NCI-H146 (cell line): ENCODE measurements around the gene MORN2.
A peak's percentile ranks its signal among the peaks of the same experiment; 100 is the strongest.
"Not testable (repeated sequence)": the region's sequence is repeated elsewhere in the genome, so short reads cannot be mapped to it uniquely, and the experiment has no call there.

ENCODE experiments used
- DNase-seq: peaks from one replicate; lab custom pipeline; 2025; lab: John Stamatoyannopoulos, UW

MORN2 gene

GRCh38 chr2:38875576-38876367 lies at the start of gene MORN2, which contains the start of gene DHX57:
Gene MORN2, plus strand, starts transcription at chr2:38875976.
Gene DHX57, minus strand, starts transcription at chr2:38875934. Its CDS starts 7,529 bp downstream, at chr2:38868405.
- peak; percentile 85 for DNase-seq

GRCh38 chr2:38827539-38828145 lies 48.1 kb upstream of the MORN2 start:
- not testable (repeated sequence) for DNase-seq

- DNase-seq, result no peak
Observed at GRCh38 chr2:38828460-38828859, 47.3 kb upstream of the MORN2 start.

- DNase-seq, result no peak
Observed at GRCh38 chr2:38829971-38830370, 45.8 kb upstream of the MORN2 start.

- no peak for DNase-seq
Observed at GRCh38 chr2:38830526-38831159, 45.1 kb upstream of the MORN2 start.

- DNase-seq, result peak; percentile 28
Observed at GRCh38 chr2:38835015-38835601, 40.7 kb upstream of the MORN2 start.

- no peak for DNase-seq
Observed at GRCh38 chr2:38835990-38836389, 39.8 kb upstream of the MORN2 start.

GRCh38 chr2:38836791-38837190 lies 39.0 kb upstream of the MORN2 start:
- no peak for DNase-seq

GRCh38 chr2:38850045-38850444 lies 25.7 kb upstream of the MORN2 start:
- DNase-seq, result no peak

- DNase-seq, result no peak
Observed at GRCh38 chr2:38856165-38856564, 19.6 kb upstream of the MORN2 start.

- DNase-seq, result no peak
Observed at GRCh38 chr2:38862476-38862875, 13.3 kb upstream of the MORN2 start.

- no peak for DNase-seq
Observed at GRCh38 chr2:38863061-38863695, 12.6 kb upstream of the MORN2 start.

GRCh38 chr2:38866773-38867443 lies 8.9 kb upstream of the MORN2 start:
- DNase-seq, result no peak

GRCh38 chr2:38871432-38871831 lies 4.3 kb upstream of the MORN2 start:
- DNase-seq, result no peak

GRCh38 chr2:38873763-38874162 lies 2.0 kb upstream of the MORN2 start:
- no peak for DNase-seq

GRCh38 chr2:38875227-38875575 lies 575 bp upstream of the MORN2 start:
- DNase-seq, result peak; percentile 32

- no peak for DNase-seq
Observed at GRCh38 chr2:38876407-38876806, 631 bp downstream of the MORN2 start.

- no peak for DNase-seq
Observed at GRCh38 chr2:38886063-38886462, 10.3 kb downstream of the MORN2 start.

GRCh38 chr2:38887347-38887746 lies 11.6 kb downstream of the MORN2 start:
- DNase-seq, result no peak

- DNase-seq, result no peak
Observed at GRCh38 chr2:38887902-38888554, 12.3 kb downstream of the MORN2 start.

GRCh38 chr2:38889045-38889444 lies 13.3 kb downstream of the MORN2 start:
- no peak for DNase-seq
